Right lobe of liver (tissue), 6 donors: ENCODE measurements around the gene TPGS1. TPM values are rescaled to one million over a fixed set of nuclear protein-coding genes. Genes with fewer than 3 reads are reported as not detected.

ENCODE experiments used
- ATAC-seq, 4 donors: fragments of 200-7000 bp; cut with Tn5 transposase; one replicate each; pipeline ENCODE4 v1.9.1; 2020; ENCODE audit warnings: mild to moderate bottlenecking in 4 of 4, moderate library complexity in 4 of 4
- DNase-seq, 3 donors: peaks; one replicate each; pipeline ENCODE4 v3.0.0-alpha.2; 2020
- H3K27ac ChIP-seq, 3 donors: fragments of 200-600 bp; one replicate each; pipeline ENCODE4 v1.8.0; 2022
- H3K27me3 ChIP-seq, 2 donors: fragments of 200-600 bp; one replicate each; pipeline ENCODE4 v1.8.0; 2022
- H3K36me3 ChIP-seq, 4 donors: fragments of 200-600 bp; sonication (generic) in 1 of 4; one replicate each; pipeline versions ENCODE4 v1.5.1 to v1.8.0; 2017 to 2022; ENCODE audit warnings: control low read depth in 1 of 4
- H3K4me1 ChIP-seq, 4 donors: fragments of 200-600 bp; sonication (generic) in 1 of 4; one replicate each; pipeline versions ENCODE4 v1.5.1 to v1.8.0; 2017 to 2022; ENCODE audit warnings: control low read depth in 1 of 4
- H3K4me3 ChIP-seq, 3 donors: fragments of 200-600 bp; one replicate each; pipeline ENCODE4 v1.8.0; 2022
- H3K9me3 ChIP-seq, 4 donors: fragments of 200-600 bp; sonication (generic) in 1 of 4; one replicate each; pipeline versions ENCODE4 v1.5.1 to v1.8.0; 2017 to 2022; ENCODE audit warnings: control low read depth in 1 of 4
- CTCF ChIP-seq, 4 donors: fragments of 200-600 bp in 3 of 4; fragments of 450-650 bp in 1 of 4; IDR thresholded peaks; one replicate each; pipeline versions ENCODE4 v1.5.1 to v1.8.0; 2016 to 2022; ENCODE audit warnings: antibody characterized with exemption in 4 of 4, mild to moderate bottlenecking in 2 of 4
- POLR2A ChIP-seq: fragments of 450-650 bp; IDR thresholded peaks from one replicate; pipeline ENCODE4 v1.6.1; 2017; ENCODE audit warnings: antibody characterized with exemption, mild to moderate bottlenecking
- WGBS: methylation state at CpG from one replicate; pipeline ENCODE4 v1.1.6; 2018; ENCODE audit warnings: low coverage, low lambda C conversion rate; ENCODE audit not compliant: insufficient coverage; ENCODE audit errors: missing lambda C conversion rate; 5-methylcytosine and 5-hydroxymethylcytosine counted together
- intact Hi-C, 2 donors: fragments of 100-400 bp; cut with DNase I; formaldehyde crosslinking; loops; one replicate each; pipeline versions ENCODE4 v1.11.2 to v1.14.1; 2022
- total RNA-seq, 6 experiments: library from RNA; depleted of rRNA in 2 of 6; stranded (reverse); fragments of >200 nt in 2 of 6; fragmentation: NEBNext Ultra II Directional in 3 of 6; extraction: Animal tissue kit (Norgen Biotek cat#: 25700) in 3 of 6; gene quantifications; one replicate each; pipeline versions ENCODE4 v1.1.0 to v1.2.4, GENCODE V29; 2016 to 2023
- donor health status: DM: no; HTN: yes; CAD: no.
- donor health status: DM: no; HTN: no; CAD: no.
- donor health status: DM: no; HTN: no; CAD: no.
- donor health status: DM: no; HTN: yes; CAD: no.
- donor health status: DM: no; HTN: yes; CAD: no.

TPGS1 gene
- total RNA-seq, 6 experiments from 2014 or later: 8.2 to 42.2 (median 10.3) TPM

GRCh38 chr19:566844-567243, 59.5 kb downstream of the TPGS1 start:
- no peak for TF ChIP-seq CTCF (IDR thresholded peaks at IDR 0.05)
- no peak for TF ChIP-seq POLR2A
- no peaks in the 10 kb centered on the region for H3K27me3 ChIP-seq
- H3K36me3 ChIP-seq: no peaks in the 10 kb centered on the region
- no peaks in the 10 kb centered on the region for H3K9me3 ChIP-seq
- ATAC-seq (no peak), DNase-seq (no peak)
- peak overlapping the region; percentile 15 to 54 (median 18) for H3K27ac ChIP-seq
- H3K4me3 ChIP-seq: no peak overlapping the region
- peaks cover 0 to 5% (median 0%) of the 10 kb centered on the region in 4 donors for H3K4me1 ChIP-seq
- WGBS: 61% methylated on average over 15 of the region's 16 CpGs
- intact Hi-C loops: no loop called here

- WGBS: 65% methylated on average over 11 of the region's 22 CpGs
- Histone ChIP-seq H3K9me3 (no peaks in the 10 kb centered on the region), H3K27ac (peak overlapping the region in 2 of 3 donors; percentile 18 to 54), H3K36me3 (no peaks in the 10 kb centered on the region), H3K4me1 (peaks cover 0 to 5% (median 0%) of the 10 kb centered on the region in 4 donors), H3K4me3 (no peak overlapping the region), H3K27me3 (no peaks in the 10 kb centered on the region)
- ATAC-seq (no peak), DNase-seq (peak in 2 of 3 donors; percentile 45 to 54)
- intact Hi-C loops: no loop called here
- no peak for TF ChIP-seq CTCF (IDR thresholded peaks at IDR 0.05)
- TF ChIP-seq POLR2A: no peak
Observed at GRCh38 chr19:567296-567900, 60.1 kb downstream of the TPGS1 start.

Other genes with a start within 250 kb of the TPGS1 start
- 1 to 10 TPM in 5 of 6 experiments, under 1 TPM in 1; 0.83 to 2.7 (median 1.8) TPM for gene PLPP2, start 216.1 kb upstream of the TPGS1 start, total RNA-seq
- 1 to 10 TPM; 3.1 to 7.3 (median 4.5) TPM for gene MIER2, start 162.7 kb upstream of the TPGS1 start, total RNA-seq
- 1 to 10 TPM in 1 of 6 experiments, under 1 TPM in 5; 0.12 to 2.0 (median 0.44) TPM for gene C2CD4C, start 98.3 kb upstream of the TPGS1 start, total RNA-seq
- 10 to 100 TPM; 48.4 to 69.9 (median 59.1) TPM for gene SHC2, start 46.5 kb upstream of the TPGS1 start, total RNA-seq
- under 1 TPM; 0.11 to 0.69 (median 0.31) TPM for gene MADCAM1, start 11.0 kb upstream of the TPGS1 start, total RNA-seq
- gene CDC34, start 24.3 kb downstream of the TPGS1 start, total RNA-seq: 10 to 100 TPM; 44.8 to 81.8 (median 49.5) TPM
- under 1 TPM in 3 of 6 experiments, not detected in 3; 0.59 to 0.95 (median 0.74) TPM for gene GZMM, start 36.6 kb downstream of the TPGS1 start, total RNA-seq
- gene BSG, start 65.1 kb downstream of the TPGS1 start, total RNA-seq: 100 to 1,000 TPM in 4 of 6 experiments, 10 to 100 TPM in 2; 88.6 to 369 (median 124) TPM
- under 1 TPM in 5 of 6 experiments, not detected in 1; 0.05 to 0.27 (median 0.09) TPM for gene HCN2, start 82.4 kb downstream of the TPGS1 start, total RNA-seq
- 10 to 100 TPM; 25.9 to 42.9 (median 33.3) TPM for gene POLRMT, start 126.0 kb downstream of the TPGS1 start, total RNA-seq
- gene FGF22, start 132.4 kb downstream of the TPGS1 start, total RNA-seq: under 1 TPM in 1 of 6 experiments, not detected in 5; 0.15 TPM
- gene RNF126, start 155.7 kb downstream of the TPGS1 start, total RNA-seq: 10 to 100 TPM; 18.3 to 85.0 (median 28.8) TPM
- 10 to 100 TPM in 3 of 6 experiments, 1 to 10 TPM in 3; 4.2 to 18.7 (median 10.4) TPM for gene FSTL3, start 168.9 kb downstream of the TPGS1 start, total RNA-seq
- under 1 TPM in 1 of 6 experiments, not detected in 5; 0.20 TPM for gene PRSS57, start 188.0 kb downstream of the TPGS1 start, total RNA-seq
- gene PALM, start 201.4 kb downstream of the TPGS1 start, total RNA-seq: 10 to 100 TPM in 2 of 6 experiments, 1 to 10 TPM in 4; 4.6 to 12.7 (median 7.1) TPM
- gene MISP, start 243.6 kb downstream of the TPGS1 start, total RNA-seq: under 1 TPM in 1 of 6 experiments, not detected in 5; 0.09 TPM